GM19395 (cell line): Measurements from ENCODE around the gene KRTAP10-3.
"Not testable (repeated sequence)": the region's sequence is repeated elsewhere in the genome, so short reads cannot be mapped to it uniquely, and the experiment has no call there.

Experiments
- ATAC-seq: cut with Tn5 transposase; IDR thresholded peaks from one replicate; pipeline ENCODE4 v1.9.1; 2021; ENCODE audit warnings: mild to moderate bottlenecking, moderate library complexity; ENCODE audit not compliant: unreplicated experiment

Gene KRTAP10-3, protein sequence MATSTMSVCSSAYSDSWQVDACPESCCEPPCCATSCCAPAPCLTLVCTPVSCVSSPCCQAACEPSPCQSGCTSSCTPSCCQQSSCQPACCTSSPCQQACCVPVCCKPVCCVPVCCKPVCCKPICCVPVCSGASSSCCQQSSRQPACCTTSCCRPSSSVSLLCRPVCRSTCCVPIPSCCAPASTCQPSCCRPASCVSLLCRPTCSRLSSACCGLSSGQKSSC

DNA sequence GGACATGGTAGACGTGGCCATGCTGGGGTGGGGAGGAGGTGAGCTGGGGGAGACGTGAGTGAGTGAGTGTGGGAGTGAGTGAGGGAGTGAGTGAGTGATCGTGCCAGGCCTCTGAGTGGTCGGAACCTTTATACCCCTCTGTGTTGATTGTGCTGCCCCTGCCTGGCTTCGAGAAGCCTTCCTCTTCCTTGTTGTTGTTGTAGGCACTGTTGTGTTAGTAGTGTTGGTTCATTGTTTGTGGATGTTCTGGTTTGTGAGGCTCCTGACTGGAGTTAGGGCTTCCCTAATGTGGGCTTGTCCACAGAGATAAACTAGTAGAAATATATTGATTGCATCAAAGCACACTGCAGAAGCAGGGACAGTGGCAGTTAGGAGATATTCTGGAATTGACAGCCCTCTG, at the start of gene KRTAP10-3:
KRTAP10-3 (minus strand) TSS at position 101 of the 400 bp plus-strand sequence; CDS start at position 21, 80 bp downstream.
- ATAC-seq = no peak

DNA sequence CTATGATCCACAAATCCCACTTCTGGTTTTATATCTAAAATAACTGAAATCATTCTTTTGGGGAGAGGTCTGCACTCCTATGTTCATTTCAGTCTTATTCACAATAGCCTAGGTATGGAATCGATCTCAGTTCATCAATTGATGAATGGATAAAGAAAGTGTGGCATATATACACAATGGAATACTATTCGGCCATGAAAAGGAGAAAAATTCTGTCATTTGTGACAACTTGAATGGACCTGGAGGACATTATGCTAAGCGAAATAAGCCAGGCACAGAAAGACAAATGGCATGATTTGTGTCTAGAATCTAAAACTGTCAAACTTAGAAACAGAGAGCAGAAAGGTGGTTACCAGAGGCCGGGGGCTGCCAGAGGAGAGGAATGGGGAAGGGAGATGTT, 47.9 kb upstream of the KRTAP10-3 start:
- ATAC-seq = no peak

DNA sequence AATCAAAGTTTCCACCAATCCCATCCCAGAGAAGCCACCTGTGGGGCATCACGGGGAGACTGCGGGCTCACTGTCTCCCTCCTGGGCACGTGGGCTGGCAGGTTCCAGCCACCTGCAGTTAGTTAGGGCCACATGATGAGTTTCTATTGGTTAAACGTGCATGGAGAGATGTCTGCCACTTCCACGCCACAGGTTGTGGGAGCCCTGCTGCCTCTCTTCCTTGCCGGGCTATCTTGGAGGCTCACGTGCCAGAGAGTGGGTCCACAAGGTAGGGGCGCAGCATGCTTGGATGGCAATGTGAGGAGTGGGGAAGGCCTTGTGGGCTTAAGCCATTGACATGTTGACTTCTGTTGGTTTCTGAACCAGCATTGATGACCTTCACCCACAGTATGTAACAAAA, 45.3 kb upstream of the KRTAP10-3 start:
- no peak for ATAC-seq

DNA sequence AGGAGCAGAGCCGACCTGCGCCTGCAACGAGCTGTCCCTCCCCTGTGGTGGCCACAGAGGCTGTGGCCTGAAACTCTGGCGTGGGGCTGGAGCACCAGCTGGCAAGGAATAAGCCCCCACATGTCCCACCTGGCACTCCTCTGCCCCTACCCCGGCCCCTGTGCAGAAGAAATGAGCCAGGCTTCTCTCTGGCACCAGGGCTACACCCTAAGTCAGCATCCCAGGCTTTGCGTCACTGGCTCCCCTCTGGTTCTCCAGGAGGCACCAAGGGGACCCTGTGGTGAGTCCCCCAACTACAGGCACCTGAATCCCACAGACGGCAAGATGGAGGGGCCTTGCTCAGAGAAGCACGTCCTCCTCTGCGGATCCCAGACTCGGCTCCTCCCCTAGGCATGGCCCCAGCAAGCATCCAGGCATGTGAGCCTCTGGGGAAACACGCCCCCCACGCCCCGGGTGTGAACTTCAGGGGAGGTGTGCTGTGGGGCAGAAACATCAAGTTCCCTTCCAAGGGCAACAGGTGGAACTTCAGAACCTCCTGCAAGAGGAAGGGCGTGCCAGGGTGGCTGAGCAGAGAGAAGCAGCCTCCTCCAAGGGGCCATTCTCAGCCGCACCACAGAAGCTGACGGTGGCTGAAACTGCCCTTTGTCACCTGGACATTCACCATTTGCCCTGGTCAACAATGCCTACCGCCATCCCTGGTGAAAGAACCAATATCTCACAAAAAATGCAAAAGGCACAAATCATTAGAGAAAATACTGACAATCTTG, 44.7 kb upstream of the KRTAP10-3 start:
- ATAC-seq = no peak

DNA sequence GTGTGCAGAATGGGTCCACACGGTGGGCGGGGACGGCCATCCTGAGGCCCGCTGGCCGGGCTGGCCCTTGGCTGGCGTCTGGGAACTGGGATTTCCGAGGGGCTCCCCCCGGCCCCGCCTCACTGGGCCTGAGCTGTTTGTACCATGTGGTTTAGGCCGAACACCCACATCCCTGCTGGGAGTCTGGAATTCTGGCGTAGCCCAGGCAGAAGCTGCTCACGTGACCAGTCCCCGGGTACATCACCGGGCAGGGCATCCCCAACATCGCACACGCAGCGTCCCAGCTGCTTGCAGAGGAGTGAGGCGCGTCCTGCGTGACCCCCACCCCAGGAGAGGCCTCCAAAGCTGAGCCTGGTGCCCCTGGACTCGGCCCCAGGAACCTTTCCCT, 43.9 kb upstream of the KRTAP10-3 start:
- no peak for ATAC-seq

DNA sequence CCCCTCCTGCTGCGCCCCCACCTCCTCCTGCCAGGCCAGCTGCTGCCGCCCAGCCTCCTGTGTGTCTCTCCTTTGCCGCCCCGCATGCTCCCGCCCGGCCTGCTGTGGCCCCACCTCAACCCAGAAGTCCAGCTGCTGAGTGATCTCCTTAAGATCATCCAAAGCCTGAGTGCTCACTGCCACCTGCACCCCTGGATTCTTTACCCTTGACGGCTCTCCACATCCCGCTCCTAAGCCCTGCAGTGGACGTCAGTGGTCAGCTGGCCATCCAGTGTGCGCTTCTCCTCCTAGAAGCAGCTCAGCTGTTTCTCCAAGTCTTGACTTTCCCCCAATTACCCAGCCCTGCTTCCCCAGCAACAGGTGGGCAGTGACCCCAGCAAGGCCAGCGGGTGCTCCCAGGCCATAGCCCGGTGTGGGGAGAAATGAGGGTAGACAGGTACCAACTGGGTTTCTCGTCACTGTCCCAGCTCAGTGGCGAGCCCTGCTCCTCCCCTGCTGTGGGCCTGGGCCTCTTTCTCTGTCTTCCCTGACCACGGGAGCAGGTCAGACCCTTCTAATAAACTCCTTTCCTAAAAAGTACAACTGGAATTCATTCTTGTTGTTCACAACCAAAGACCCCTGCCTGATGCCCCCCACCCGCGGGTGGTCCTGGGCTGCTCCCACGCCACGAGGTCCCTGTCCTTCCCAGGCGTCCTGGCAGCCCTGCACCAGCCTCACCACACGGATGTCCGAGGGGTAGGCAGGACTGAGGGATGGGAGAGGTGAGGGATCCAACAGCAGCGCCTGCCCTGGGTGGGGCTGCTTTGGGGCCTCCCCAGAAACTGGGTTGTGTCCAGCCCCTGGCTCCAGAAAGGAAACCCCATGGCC, 43.2 kb upstream of the KRTAP10-3 start:
- no peak for ATAC-seq

DNA sequence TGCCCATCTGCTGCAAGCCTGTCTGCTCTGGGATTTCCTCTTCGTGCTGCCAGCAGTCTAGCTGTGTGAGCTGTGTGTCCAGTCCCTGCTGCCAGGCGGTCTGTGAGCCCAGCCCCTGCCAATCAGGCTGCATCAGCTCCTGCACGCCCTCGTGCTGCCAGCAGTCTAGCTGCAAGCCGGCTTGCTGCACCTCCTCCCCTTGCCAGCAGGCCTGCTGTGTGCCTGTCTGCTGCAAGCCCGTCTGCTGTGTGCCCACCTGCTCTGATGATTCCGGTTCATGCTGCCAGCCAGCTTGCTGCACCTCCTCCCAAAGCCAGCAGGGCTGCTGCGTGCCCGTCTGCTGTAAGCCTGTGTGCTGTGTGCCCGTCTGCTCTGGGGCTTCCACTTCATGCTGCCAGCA, 42.5 kb upstream of the KRTAP10-3 start:
- ATAC-seq = not testable (repeated sequence)

DNA sequence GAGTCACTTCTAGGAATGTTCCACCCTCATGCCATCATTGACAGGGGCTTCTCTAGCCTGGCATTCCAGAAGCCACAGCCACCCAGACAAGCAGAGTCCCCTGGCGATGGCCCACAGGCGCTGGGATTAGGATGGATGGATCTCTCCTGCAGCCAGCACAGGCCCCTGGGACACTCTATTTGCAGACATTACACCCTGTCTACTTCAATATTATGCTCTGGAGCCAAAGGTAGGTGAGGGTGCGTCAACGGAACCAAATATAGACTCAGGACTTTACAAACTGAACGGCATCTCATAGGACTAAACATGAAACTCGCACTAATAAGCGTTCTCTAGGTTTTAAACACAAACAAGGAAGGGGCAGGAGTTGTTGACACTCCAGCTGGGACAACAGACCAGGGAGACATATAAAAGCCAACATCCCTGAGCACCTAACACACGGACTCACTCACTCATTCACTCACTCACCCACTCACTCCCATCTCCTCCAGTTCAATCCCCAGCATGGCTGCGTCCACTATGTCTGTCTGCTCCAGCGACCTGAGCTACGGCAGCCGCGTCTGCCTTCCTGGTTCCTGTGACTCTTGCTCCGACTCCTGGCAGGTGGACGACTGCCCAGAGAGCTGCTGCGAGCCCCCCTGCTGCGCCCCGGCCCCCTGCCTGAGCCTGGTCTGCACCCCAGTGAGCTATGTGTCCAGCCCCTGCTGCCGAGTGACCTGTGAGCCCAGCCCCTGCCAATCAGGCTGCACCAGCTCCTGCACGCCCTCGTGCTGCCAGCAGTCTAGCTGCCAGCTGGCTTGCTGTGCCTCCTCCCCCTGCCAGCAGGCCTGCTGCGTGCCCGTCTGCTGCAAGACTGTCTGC, 41.8 kb upstream of the KRTAP10-3 start, which contains the start of gene KRTAP10-7:
KRTAP10-7 (plus strand) TSS at position 480 of the 861 bp plus-strand sequence; CDS start at position 505, 25 bp downstream.
- not testable (repeated sequence) for ATAC-seq

DNA sequence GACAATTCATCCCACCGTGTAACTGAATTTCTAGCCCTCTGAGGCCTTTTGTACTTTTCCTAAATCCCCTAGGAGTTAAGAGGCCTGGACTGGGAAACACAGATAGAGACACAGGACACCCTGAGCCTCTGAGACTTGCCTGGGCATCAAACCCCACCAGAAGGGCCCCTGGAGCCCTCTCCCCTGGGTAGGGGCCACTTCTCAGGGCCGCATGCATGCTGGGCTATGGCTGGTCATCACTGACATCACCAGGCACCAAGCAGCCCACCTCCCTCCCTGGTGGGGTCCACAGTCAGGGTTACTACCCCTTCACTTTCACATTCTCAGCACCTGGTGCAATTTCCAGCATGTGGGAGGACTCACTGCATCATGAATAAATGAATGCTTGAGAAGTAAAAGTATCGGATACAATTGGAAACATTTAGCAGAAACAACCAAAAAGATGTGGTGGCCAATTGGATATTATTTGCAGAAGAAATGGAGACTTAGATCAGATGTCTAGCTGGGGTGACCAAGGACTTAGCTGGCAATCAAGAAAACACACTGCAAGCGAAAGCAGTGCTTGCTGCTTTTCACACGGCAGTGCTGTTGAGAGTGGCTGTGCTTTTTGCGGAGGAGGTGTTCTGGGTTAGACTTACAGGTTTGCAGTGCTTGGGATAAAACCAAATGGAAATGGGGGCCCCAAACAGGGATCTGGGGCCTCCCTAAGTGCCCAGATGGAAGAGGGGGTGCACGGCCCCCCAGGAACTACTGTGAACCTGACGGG, 40.9 kb upstream of the KRTAP10-3 start:
- ATAC-seq = no peak

DNA sequence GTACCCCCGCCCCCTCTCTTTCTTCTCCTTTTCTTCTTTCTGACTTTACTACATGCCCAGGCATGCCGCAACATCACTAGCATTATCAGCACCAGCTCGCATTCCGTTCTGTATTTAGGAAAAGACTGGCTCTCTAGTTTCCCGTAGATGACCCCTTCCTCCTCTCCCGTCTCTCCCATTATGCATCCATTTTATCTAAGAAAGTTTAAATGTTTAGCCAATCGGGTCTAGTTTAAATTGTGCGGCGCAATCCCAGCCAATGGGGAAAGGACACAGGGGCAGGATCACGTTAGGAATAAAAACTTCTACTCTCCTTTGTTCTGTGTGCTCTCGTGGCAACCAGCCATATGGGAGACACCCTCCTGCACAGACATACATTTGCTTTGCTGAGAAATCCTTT, 39.5 kb upstream of the KRTAP10-3 start:
- no peak for ATAC-seq

DNA sequence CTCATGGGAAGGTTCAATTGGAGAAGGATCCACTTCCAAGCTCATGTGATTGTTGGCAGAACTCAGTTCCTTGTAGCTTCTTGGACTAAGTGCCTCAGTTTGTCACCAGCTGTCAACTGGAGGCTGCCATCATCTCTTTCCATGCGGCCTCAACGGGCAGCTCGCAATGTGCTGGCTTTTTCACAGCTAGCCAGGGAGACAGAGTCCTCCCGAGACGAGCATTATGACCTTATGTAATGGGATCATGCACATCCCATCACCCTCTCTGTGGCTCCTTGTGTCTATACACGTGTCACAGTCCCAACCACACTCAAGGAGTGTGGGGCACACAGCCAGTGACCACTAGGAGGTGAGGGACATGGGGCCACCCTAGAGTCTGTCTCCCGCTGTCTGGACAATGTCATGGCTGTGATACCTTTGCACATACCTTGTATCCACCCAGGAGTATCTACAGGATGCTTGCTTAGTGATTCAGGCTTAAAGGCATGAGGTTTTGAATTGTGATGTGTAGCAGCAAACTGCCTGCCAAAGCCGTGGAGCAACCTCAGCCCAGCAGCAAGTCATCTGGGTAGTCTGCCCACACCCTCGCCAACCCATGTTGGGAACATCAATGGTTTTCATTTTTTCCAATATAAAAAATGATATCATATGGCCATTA, 37.6 kb upstream of the KRTAP10-3 start:
- no peak for ATAC-seq

DNA sequence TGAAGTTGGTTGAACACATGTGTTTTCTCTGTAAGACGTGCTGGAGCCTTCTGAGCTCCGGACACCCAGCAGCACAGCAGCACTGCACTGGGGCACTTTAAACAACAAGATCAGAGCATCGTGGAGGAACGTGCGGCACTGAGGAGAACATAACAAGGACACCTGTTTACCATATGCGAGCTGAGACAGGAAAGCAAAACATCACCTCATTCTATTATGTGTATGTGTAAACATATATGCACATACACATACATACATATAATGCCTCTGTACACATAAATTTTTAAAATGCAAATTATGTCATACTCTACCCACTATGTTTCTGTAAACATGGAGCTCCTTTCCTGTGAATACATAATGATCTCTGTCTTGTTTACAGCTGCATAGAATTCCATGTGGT, 36.9 kb upstream of the KRTAP10-3 start:
- ATAC-seq = no peak

DNA sequence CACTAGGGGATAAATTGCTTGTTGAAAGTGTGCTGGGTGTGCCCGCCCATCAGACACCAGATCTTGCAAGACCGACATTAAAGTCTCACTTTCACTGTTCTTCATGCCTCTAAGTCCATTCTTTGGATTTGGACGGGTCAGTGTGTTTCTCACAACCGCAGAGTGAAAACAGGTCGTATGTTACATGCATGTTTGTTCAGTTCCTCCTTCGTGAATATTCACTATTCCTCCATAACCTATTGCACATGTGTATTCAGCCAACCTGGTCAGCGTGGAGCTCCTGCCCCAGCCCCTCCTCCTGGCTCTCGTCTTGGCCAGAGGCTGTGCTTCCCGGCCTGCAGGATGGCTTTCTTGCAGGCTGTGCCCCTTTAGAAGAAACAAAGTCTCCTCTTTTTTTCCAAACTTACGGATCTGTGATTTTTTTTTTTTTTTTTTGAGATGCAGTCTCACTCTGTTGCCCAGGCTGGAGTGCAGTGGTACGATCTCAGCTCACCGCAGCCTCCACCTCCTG, 35.9 kb upstream of the KRTAP10-3 start:
- no peak for ATAC-seq

DNA sequence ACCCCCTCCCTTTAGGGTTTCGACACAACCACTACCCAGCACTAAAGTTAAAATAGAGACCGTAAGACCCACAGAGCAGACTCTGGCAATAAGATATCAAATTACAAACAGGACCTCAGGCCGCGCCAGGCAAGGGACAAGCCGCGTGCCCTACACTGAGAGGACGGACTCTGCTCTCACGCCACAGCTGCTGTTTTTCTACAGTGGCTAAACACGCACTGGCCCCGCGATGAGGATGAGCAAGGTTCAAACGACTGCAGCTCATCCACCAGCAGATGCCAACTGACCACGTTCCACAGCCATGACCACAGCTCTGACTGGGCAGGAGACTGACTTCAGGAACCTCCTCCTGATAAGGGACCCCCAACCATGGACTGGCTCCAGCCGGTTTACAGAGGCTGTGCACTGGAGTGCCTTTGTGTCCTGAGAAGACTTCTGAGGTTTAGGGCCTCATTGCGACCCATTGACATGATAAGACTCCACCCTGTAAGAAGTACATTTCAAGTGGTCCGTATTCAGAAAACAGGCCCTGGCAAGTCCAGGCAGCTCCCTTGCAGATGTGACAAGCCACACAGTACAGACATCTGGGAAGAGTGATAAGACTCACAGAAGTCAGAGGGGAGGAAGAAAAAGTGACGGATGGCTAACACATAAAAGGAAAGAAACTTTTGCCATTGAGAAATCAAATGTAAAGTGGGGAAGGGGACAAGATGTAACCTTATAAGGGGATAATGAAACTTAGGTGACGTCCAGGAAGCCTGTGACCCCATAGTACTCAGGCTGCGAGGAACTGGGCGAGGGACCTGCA, 35.2 kb upstream of the KRTAP10-3 start:
- ATAC-seq = no peak

DNA sequence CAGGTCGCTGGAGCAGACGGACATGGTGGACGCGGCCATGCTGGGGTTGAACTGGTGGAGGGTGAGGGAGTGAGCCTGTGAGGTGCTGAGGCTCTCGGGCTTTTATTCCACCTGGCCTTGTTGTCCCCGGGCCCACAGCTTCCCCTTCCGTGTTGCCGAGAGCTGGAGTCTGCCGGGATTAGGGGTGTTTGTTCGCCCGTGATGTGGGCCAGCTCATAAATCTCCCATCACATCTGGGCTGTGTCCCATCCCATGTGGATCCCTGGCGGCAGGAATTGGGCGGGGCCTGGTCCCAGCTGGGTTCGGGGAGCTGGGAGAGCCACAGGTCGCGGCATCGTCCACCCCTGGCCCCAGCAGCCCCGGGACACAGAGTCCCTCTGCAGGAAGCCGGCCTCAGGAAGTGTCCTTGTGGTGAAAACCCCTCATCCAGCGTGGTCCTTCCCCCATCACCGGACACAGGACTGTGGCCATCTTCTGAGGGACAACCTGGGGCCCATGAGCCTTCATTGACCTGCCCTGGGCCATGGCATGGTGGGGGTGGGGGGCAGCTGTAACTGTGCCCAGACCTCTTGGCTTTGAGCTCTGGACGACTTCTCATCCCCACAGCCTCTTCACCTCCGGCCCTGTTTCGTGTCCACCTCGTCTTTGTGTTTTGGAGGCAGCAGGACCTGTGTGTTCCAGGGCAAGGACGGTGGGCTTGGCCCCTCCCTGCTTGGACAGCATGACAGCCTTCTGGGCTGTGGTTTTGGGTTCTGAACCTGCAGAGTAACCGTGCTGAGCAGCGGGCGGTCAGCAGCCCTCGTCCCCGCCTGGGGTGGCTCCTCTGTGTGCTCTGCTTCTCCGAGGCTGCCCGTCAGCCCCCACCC, 34.1 kb upstream of the KRTAP10-3 start, which contains the start of gene KRTAP10-6:
KRTAP10-6 (minus strand) TSS at position 60 of the 866 bp plus-strand sequence; CDS start at position 39, 21 bp downstream.
- ATAC-seq = no peak

DNA sequence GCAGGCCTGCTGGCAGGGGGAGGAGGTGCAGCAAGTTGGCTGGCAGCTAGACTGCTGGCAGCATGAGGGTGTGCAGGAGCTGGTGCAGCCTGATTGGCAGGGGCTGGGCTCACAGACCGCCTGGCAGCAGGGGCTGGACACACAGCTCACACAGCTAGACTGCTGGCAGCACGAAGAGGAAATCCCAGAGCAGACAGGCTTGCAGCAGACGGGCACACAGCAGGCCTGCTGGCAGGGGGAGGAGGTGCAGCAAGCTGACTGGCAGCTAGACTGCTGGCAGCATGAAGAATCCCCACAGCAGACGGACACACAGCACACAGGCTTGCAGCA, 33.2 kb upstream of the KRTAP10-3 start:
- not testable (repeated sequence) for ATAC-seq
